Karpas-422 (cell line): ENCODE measurements around the gene NT5E. TPM values are rescaled to one million over a fixed set of nuclear protein-coding genes. Genes with fewer than 3 reads are reported as not detected.

ENCODE experiments used
- DNase-seq: peaks from one replicate; pipeline ENCODE4 v3.0.0-alpha.2; 2015
- H2AFZ ChIP-seq: fragments of 200-600 bp; sonication (generic); 2 replicates; pipeline ENCODE4 v1.6.1; 2014; ENCODE audit warnings: antibody characterized with exemption, low read length, mixed read lengths
- H3K27ac ChIP-seq: fragments of 200-600 bp; sonication (generic); 2 replicates; pipeline ENCODE4 v1.5.1; 2014; ENCODE audit warnings: mild to moderate bottlenecking, low read length, moderate library complexity
- H3K27me3 ChIP-seq: fragments of 200-600 bp; sonication (generic); 2 replicates; pipeline ENCODE4 v1.6.1; 2014; ENCODE audit warnings: low read length, mixed read lengths
- H3K36me3 ChIP-seq: fragments of 200-600 bp; sonication (generic); 2 replicates; pipeline ENCODE4 v1.6.1; 2014; ENCODE audit warnings: low read length, mixed read lengths; ENCODE audit not compliant: insufficient read depth
- H3K4me1 ChIP-seq: fragments of 200-600 bp; sonication (generic); 2 replicates; pipeline ENCODE4 v1.6.1; 2014; ENCODE audit warnings: mild to moderate bottlenecking, low read length, mixed read lengths
- H3K4me2 ChIP-seq: fragments of 200-600 bp; sonication (generic); 2 replicates; pipeline ENCODE4 v1.6.1; 2014; ENCODE audit warnings: low read length, low read depth, mild to moderate bottlenecking; ENCODE audit not compliant: poor library complexity, severe bottlenecking
- H3K4me3 ChIP-seq: fragments of 200-600 bp; sonication (generic); 2 replicates; pipeline ENCODE4 v1.5.1; 2014; ENCODE audit warnings: mild to moderate bottlenecking, antibody characterized with exemption, low read length, mixed read lengths
- H3K79me2 ChIP-seq: fragments of 200-600 bp; sonication (generic); 2 replicates; pipeline ENCODE4 v1.6.1; 2014; ENCODE audit warnings: mild to moderate bottlenecking, low read length, mixed read lengths
- H3K9ac ChIP-seq: fragments of 200-600 bp; sonication (generic); 2 replicates; pipeline ENCODE4 v1.6.0; 2014; ENCODE audit warnings: low read length
- H3K9me2 ChIP-seq: fragments of 200-600 bp; sonication (generic), shearing (Covaris generic); replicated peaks from 2 replicates; pipeline ENCODE4 v1.6.0; 2014; ENCODE audit warnings: mild to moderate bottlenecking, low read length, moderate library complexity; ENCODE audit not compliant: insufficient read depth
- H3K9me3 ChIP-seq: fragments of 300-700, 200-600 bp; sonication (generic); 2 replicates; pipeline ENCODE4 v1.6.1; 2014; ENCODE audit warnings: low read length, mixed read lengths
- H4K20me1 ChIP-seq: fragments of 200-600 bp; sonication (generic); 2 replicates; pipeline ENCODE4 v1.6.1; 2014; ENCODE audit warnings: mild to moderate bottlenecking, antibody characterized with exemption, low read length, low read depth; ENCODE audit not compliant: insufficient read depth
- total RNA-seq: library from RNA; depleted of rRNA; stranded (reverse); fragments of >200 nt; shearing (Covaris generic); gene quantifications from 2 replicates; pipeline ENCODE4 v1.2.3, GENCODE V29; 2014; ENCODE audit warnings: low replicate concordance

NT5E gene
- total RNA-seq, 1 experiment from 2014 or later = not detected

DNA sequence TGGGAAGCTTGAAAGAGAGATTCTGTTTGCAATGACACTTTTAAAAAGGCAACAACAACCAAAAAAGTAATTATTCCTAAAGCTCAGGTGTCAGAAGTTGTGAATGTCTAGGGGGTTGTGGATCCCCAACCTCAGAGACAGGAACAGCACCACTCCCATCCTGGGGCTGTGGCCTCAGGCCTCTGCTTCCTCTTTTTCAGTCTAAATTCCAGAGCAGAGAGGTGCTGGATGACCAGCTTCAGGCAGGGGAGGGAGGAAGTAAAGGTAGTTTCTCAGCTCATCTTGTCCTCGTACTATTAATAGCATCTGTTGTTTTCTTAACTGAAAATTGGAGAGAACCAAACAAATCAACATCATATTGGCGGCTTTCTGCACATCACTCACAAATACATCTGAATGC is 8.3 kb downstream of the NT5E start:
- no peak overlapping the region for H3K27ac ChIP-seq
- no peaks in the 10 kb centered on the region for H3K36me3 ChIP-seq
- no peaks in the 10 kb centered on the region for H3K9me2 ChIP-seq
- no peaks in the 10 kb centered on the region; the same call in 1 of the 2 replicates for H3K27me3 ChIP-seq
- peaks cover 4% of the 10 kb centered on the region; the same call in 1 of the 2 replicates for H3K4me1 ChIP-seq
- no peak overlapping the region for H3K9ac ChIP-seq
- H3K4me2 ChIP-seq = no peak overlapping the region
- no peaks in the 10 kb centered on the region for H3K79me2 ChIP-seq
- no peaks in the 10 kb centered on the region for H4K20me1 ChIP-seq
- H2AFZ ChIP-seq = no peak overlapping the region
- DNase-seq = no peak
- H3K9me3 ChIP-seq = no peaks in the 10 kb centered on the region
- H3K4me3 ChIP-seq = no peak overlapping the region

DNA sequence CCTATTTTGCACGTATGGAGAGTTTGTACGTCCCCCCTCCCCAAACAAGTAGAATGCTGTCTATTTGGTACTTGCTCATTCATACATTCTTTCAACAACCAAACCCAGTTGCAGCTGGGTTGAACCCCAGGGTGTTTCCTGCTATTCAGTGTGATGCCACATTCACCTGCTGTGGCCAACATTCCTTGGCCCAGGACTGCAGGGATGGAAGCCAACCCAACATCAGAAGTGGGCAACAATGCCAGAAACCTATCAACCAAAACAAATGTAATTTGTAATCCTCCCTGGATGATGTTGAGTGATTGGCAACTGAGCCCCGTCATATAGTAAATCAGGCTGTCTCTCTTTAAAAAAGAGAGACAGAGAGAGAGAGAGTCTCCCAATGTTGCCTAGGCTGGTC is 8.9 kb downstream of the NT5E start:
- Histone ChIP-seq H3K9ac (no peak overlapping the region), H3K4me1 (no peaks in the 10 kb centered on the region), H3K9me3 (no peaks in the 10 kb centered on the region), H3K79me2 (no peaks in the 10 kb centered on the region), H4K20me1 (no peaks in the 10 kb centered on the region), H3K9me2 (no peaks in the 10 kb centered on the region), H3K36me3 (no peaks in the 10 kb centered on the region), H3K4me2 (no peak overlapping the region), H2AFZ (no peak overlapping the region), H3K4me3 (no peak overlapping the region), H3K27ac (no peak overlapping the region), H3K27me3 (no peaks in the 10 kb centered on the region; the same call in 1 of the 2 replicates)
- DNase-seq = no peak

DNA sequence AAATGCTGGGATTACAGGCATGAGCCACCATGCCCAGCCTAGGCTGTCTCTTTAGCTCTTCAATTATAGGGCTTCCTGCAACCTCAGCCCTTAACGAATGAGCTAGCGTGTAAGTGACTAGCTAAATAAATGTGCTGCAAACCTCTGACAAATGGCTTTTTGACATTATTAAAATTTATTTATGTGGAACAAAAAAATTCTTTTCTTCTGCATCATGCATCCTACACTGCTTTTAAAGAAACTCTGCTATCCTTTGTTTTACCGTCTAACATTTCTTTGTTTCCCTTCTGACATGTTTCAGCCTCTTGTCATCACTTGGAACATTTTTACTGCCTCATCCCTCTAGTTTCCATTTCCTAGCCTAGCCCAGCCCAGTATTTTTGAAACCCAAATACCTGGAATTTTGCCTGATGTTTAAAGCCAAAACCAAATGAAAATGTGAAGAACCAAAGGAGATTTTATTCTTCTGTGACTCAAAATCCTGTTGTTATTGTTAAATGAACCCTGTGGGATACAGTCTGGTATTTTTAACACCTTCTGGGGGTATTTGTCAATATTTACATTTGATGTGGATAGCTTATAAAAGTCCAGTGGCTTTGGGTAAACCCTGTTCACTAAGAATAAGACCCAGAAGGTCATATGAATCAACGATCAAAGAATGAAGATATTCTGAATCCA is 9.5 kb downstream of the NT5E start:
- no peaks in the 10 kb centered on the region for H3K9me2 ChIP-seq
- H3K27me3 ChIP-seq = no peaks in the 10 kb centered on the region; the same call in 1 of the 2 replicates
- H3K4me2 ChIP-seq = no peak overlapping the region
- H3K79me2 ChIP-seq = no peaks in the 10 kb centered on the region
- no peak for DNase-seq
- no peak overlapping the region for H2AFZ ChIP-seq
- no peaks in the 10 kb centered on the region for H4K20me1 ChIP-seq
- H3K4me1 ChIP-seq = no peaks in the 10 kb centered on the region
- H3K4me3 ChIP-seq = no peak overlapping the region
- H3K27ac ChIP-seq = no peak overlapping the region
- H3K9me3 ChIP-seq = no peaks in the 10 kb centered on the region
- no peak overlapping the region for H3K9ac ChIP-seq
- no peaks in the 10 kb centered on the region for H3K36me3 ChIP-seq

DNA sequence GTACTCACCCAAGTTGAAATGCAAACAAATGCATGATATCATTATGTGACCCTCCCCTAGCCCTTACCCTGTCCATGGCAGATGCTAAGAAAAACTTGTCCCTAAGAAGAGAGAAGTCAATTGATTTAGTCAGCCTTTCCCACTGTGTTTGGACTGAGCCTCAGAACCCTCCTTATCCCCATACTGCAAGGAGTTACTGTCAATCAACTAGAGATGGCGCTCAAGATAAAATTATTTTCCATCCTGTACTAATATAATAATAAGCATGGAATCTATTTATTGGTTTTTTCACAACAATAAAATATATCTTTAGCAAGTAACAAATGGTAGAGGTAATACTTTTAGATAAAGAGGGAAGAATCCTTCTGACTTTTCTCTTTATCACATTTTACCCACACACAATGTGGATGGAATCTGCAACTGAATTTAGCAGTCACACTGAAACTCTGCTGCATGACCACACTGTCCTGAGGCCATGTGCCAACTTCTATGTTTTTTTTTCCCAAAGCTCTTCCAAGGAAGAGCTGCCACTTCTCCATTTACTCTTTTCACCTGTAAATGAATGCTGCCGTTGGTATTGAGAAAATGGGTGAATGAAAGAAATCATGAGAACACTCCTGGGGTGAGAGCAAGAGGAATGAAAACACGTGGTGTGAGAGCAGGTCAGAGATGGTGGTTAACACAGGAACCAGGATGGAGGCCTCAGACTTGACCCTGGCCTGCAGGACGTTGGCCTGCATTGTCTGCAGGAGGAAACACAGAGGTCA is 10.5 kb downstream of the NT5E start:
- Histone ChIP-seq H3K36me3 (no peaks in the 10 kb centered on the region), H3K4me3 (no peak overlapping the region), H3K9me2 (no peaks in the 10 kb centered on the region), H3K27ac (no peak overlapping the region), H2AFZ (no peak overlapping the region), H3K9me3 (no peaks in the 10 kb centered on the region), H3K9ac (no peak overlapping the region), H4K20me1 (no peaks in the 10 kb centered on the region), H3K4me2 (no peak overlapping the region), H3K4me1 (no peaks in the 10 kb centered on the region), H3K27me3 (no peaks in the 10 kb centered on the region; the same call in 1 of the 2 replicates), H3K79me2 (no peaks in the 10 kb centered on the region)
- no peak for DNase-seq

DNA sequence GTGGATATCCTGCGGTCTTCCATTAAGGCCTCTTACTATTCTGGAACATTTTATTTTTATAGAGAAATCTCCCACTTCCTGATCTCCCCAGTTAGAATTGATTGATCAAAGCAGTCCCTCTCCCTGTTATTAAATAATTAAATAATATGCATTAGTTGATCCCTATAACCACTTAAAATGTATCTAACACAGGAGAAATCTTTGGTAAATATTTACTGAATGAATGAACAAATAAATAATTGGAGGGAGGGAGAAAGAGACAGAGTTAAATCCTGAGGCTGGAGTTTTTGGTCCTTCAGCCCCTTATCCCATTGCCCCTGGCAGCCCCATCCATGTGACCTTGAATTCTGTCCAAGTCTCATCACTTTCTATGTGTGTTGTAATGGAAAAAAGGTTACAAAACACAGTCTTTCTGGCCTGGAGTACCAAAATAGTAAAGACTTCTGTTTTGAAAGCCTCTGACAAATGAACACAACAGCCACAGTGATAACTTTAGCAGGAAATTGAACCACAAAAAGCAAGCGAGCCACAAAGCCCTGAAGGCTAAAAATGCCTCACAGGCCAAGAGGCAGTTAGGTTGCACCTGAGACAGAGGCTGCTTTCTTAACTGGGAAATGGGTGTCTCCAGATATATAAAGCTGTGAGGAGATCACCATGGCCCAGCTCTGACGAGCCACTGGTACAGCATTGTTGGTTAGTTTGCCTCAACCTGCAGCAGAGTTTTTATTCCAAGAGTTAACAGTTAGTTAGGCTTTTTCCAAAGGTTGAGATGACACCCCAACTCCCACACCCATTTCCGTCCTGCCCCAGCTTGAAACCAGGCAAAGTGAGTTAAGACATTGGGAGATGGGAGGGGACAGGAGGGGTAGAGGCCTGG is 11.3 kb downstream of the NT5E start:
- Histone ChIP-seq H4K20me1 (no peaks in the 10 kb centered on the region), H3K9ac (no peak overlapping the region), H3K27me3 (no peaks in the 10 kb centered on the region; the same call in 1 of the 2 replicates), H3K27ac (no peak overlapping the region), H3K36me3 (no peaks in the 10 kb centered on the region), H2AFZ (no peak overlapping the region), H3K79me2 (no peaks in the 10 kb centered on the region), H3K9me2 (no peaks in the 10 kb centered on the region), H3K9me3 (no peaks in the 10 kb centered on the region), H3K4me1 (no peaks in the 10 kb centered on the region), H3K4me2 (no peak overlapping the region), H3K4me3 (no peak overlapping the region)
- DNase-seq = no peak

DNA sequence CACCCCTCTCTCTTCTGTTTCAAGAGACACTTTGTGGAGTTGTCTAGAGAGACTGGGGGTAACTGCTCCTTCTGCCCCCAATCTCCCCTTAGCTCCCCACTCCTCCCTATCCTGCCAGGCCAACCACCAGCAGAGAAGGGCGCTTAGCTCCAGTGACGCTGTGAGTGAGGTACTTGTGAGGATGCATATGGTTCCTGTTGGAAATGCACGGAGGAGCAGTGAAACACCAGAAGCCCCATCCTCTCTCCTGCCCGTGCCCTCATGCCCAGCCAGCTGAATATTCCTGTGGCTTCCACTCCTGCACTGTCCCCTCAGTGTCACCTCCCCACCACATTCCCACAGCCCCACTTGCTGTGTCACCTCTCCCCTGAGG is 11.9 kb downstream of the NT5E start:
- H3K36me3 ChIP-seq = no peaks in the 10 kb centered on the region
- H3K27me3 ChIP-seq = no peaks in the 10 kb centered on the region; the same call in 1 of the 2 replicates
- H4K20me1 ChIP-seq = no peaks in the 10 kb centered on the region
- no peak for DNase-seq
- H3K9me3 ChIP-seq = no peaks in the 10 kb centered on the region
- no peaks in the 10 kb centered on the region for H3K9me2 ChIP-seq
- H3K4me3 ChIP-seq = no peak overlapping the region
- H3K27ac ChIP-seq = no peak overlapping the region
- no peak overlapping the region for H2AFZ ChIP-seq
- H3K9ac ChIP-seq = no peak overlapping the region
- no peaks in the 10 kb centered on the region for H3K79me2 ChIP-seq
- H3K4me1 ChIP-seq = no peaks in the 10 kb centered on the region
- H3K4me2 ChIP-seq = no peak overlapping the region

DNA sequence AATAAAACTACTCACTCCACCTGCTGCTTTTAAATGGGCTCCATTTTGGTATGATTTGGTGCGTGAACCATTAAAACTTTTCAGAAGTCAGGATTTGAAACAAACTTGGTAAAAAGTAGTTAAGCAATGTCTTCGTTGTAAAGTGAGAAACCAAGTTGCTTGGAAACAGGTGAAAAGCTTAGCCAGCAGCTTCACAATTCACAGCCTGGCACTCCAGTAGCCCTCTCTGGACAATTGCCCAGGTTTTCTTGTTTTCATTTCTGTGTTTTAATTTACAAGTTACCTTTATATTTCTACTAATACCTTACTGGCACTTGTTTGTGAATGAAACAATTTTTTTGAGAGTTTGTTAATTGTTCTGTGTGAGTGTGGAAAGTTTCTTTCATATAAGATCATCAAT is 12.8 kb downstream of the NT5E start:
- H3K9ac ChIP-seq = no peak overlapping the region
- H3K79me2 ChIP-seq = no peaks in the 10 kb centered on the region
- H3K9me2 ChIP-seq = no peaks in the 10 kb centered on the region
- H3K27ac ChIP-seq = no peak overlapping the region
- no peaks in the 10 kb centered on the region for H4K20me1 ChIP-seq
- no peaks in the 10 kb centered on the region for H3K9me3 ChIP-seq
- H2AFZ ChIP-seq = no peak overlapping the region
- DNase-seq = no peak
- no peaks in the 10 kb centered on the region; the same call in 1 of the 2 replicates for H3K27me3 ChIP-seq
- no peak overlapping the region for H3K4me2 ChIP-seq
- no peaks in the 10 kb centered on the region for H3K36me3 ChIP-seq
- no peak overlapping the region for H3K4me3 ChIP-seq
- H3K4me1 ChIP-seq = no peaks in the 10 kb centered on the region
